Cardiac fibroblast (primary cell): ENCODE data around the gene TBX1.

Source experiments
- DNase-seq, 2 donors: peaks; one replicate each; pipeline versions ENCODE4 v3.0.0 to v3.0.0-alpha.2; 2010; ENCODE audit warnings: low read depth in 2 of 2
- H3K4me3 ChIP-seq, 2 donors: replicated peaks in 1 of 2; 1 replicate in 1 of 2; 2 replicates in 1 of 2; pipeline ENCODE4 v1.5.1; 2011; ENCODE audit warnings: low read depth in 2 of 2, low read length in 2 of 2, mild to moderate bottlenecking in 2 of 2, moderate library complexity in 1 of 2
- CTCF ChIP-seq: IDR thresholded peaks from one replicate; pipeline ENCODE4 v1.5.1; 2011; ENCODE audit warnings: low read depth, mild to moderate bottlenecking, low read length, inconsistent platforms

TBX1 gene

GRCh38 chr22:19739448-19739895 lies 21.1 kb upstream of the TBX1 start:
- H3K4me3 ChIP-seq, result no peak overlapping the region
- no peak for TF ChIP-seq CTCF
- DNase-seq, result no peak

GRCh38 chr22:19739911-19740449 lies 20.6 kb upstream of the TBX1 start:
- TF ChIP-seq CTCF, result no peak
- no peak overlapping the region for H3K4me3 ChIP-seq
- DNase-seq, result no peak

GRCh38 chr22:19740586-19740985 lies 20.0 kb upstream of the TBX1 start:
- H3K4me3 ChIP-seq, result no peak overlapping the region
- no peak for TF ChIP-seq CTCF
- no peak for DNase-seq

- no peak for DNase-seq
- no peak overlapping the region for H3K4me3 ChIP-seq
- no peak for TF ChIP-seq CTCF
Observed at GRCh38 chr22:19741053-19741452, 19.5 kb upstream of the TBX1 start.

GRCh38 chr22:19742160-19743066 lies 18.2 kb upstream of the TBX1 start:
- no peak for DNase-seq
- no peak for TF ChIP-seq CTCF
- no peak overlapping the region for H3K4me3 ChIP-seq

GRCh38 chr22:19743081-19743480 lies 17.5 kb upstream of the TBX1 start:
- no peak for DNase-seq
- H3K4me3 ChIP-seq, result no peak overlapping the region
- no peak for TF ChIP-seq CTCF
